Activated T-helper 2 cell treated with anti-CD3 and anti-CD28 coated beads, Interferon-gamma antibody, Interleukin-2, Interleukin-4, amounts not matched to agents 10 μg/mL and 5 μg/mL and 100 μg/mL, durations not matched to agents 14 hours and 24 hours and 36 hours (primary cell): ENCODE data around the gene FARS2. TPM values are rescaled to one million over a fixed set of nuclear protein-coding genes. Genes with fewer than 3 reads are reported as not detected.

Experiments used
- DNase-seq: peaks from one replicate; pipeline ENCODE4 v3.0.0; 2021; ENCODE audit warnings: low spot score
- H3K27ac Mint-ChIP-seq: one replicate; pipeline ENCODE4 v1.8.0; 2021; ENCODE audit warnings: mixed read lengths
- H3K27me3 Mint-ChIP-seq: one replicate; pipeline ENCODE4 v1.8.0; 2021; ENCODE audit warnings: low read depth, mixed read lengths
- H3K36me3 Mint-ChIP-seq: one replicate; pipeline ENCODE4 v1.8.0; 2021; ENCODE audit warnings: low read depth, mixed read lengths
- H3K4me1 Mint-ChIP-seq: one replicate; pipeline ENCODE4 v1.8.0; 2021; ENCODE audit warnings: low read depth, mixed read lengths
- H3K4me3 Mint-ChIP-seq: one replicate; pipeline ENCODE4 v1.8.0; 2021; ENCODE audit warnings: low read depth, mild to moderate bottlenecking, moderate library complexity, mixed read lengths
- H3K9me3 Mint-ChIP-seq: one replicate; pipeline ENCODE4 v1.8.0; 2021; ENCODE audit warnings: mixed read lengths
- intact Hi-C: fragments of 100-400 bp; cut with micrococcal nuclease; formaldehyde crosslinking; loops from one replicate; pipeline ENCODE4 v1.15.1; 2023
- total RNA-seq: library from RNA; stranded (reverse); gene quantifications from 2 replicates; pipeline ENCODE4 v1.2.3, GENCODE V29; 2022

The FARS2 gene
- total RNA-seq, 1 donor from 2014 or later = 19.7 TPM

GRCh38 chr6:5670811-5671561 lies 409.7 kb downstream of the FARS2 start:
- peaks cover 2% of the 10 kb centered on the region for H3K36me3 Mint-ChIP-seq
- peaks cover 16% of the 10 kb centered on the region for H3K4me1 Mint-ChIP-seq
- no peak overlapping the region for H3K4me3 Mint-ChIP-seq
- no peaks in the 10 kb centered on the region for H3K9me3 Mint-ChIP-seq
- no peak overlapping the region for H3K27ac Mint-ChIP-seq
- DNase-seq = no peak
- intact Hi-C loops = no loop called here
- no peaks in the 10 kb centered on the region for H3K27me3 Mint-ChIP-seq

DNA sequence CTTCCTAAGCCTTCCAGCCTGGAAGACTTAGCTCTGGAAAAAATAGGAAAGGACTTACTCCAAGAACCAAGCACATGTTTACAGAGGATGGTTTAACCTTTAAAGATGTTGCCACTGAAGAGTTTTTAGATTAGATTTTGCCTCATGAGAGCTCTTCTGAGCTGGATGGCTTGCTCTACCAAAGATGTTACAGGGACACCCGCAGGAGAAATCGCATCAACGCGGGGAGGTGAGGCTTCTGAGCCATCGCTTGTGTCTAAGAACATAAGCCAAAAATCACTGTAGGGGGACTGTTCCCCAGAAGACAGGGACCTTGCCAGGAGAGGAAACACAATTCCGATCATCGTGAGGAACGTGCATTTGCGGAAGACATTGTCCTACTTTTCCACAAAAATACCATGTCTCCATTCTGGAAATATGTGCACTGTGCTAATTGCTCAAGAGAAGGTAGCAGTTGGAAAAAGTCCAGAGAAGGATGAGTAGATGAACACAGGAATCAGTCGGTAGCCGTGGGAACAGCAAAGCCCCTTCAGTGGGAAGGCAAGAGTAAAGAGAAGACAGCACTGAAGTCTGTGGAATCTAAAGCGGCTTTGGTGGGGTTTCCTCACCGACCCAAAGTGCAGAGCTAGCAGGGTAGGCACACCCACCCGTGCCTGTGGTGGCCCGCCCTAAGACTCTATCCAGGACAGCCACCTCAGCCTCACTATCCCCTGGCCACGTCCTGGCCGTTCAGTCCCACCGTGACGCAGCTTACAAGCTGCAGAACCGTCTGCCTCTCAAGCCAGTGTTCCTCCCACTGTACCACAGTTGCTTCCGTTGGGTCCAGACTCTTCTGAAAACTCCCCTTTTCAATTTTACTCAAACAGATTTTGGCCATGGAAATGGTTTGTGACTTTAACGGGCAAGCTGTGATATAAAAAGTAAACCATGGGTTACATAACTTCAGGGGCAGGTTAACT lies 410.6 kb downstream of the FARS2 start:
- DNase-seq = no peak
- Mint-ChIP-seq H3K9me3 (no peaks in the 10 kb centered on the region), H3K27ac (no peak overlapping the region), H3K4me1 (peaks cover 14% of the 10 kb centered on the region), H3K27me3 (no peaks in the 10 kb centered on the region), H3K36me3 (peaks cover 2% of the 10 kb centered on the region), H3K4me3 (no peak overlapping the region)
- intact Hi-C loops = no loop called here

- no peaks in the 10 kb centered on the region for H3K9me3 Mint-ChIP-seq
- peaks cover 2% of the 10 kb centered on the region for H3K36me3 Mint-ChIP-seq
- no peaks in the 10 kb centered on the region for H3K27me3 Mint-ChIP-seq
- no peak overlapping the region for H3K27ac Mint-ChIP-seq
- DNase-seq = no peak
- intact Hi-C loops = no loop called here
- no peak overlapping the region for H3K4me3 Mint-ChIP-seq
- H3K4me1 Mint-ChIP-seq = peaks cover 12% of the 10 kb centered on the region
Observed at GRCh38 chr6:5672581-5673011, 411.3 kb downstream of the FARS2 start.

GRCh38 chr6:5673019-5673790 lies 411.9 kb downstream of the FARS2 start:
- intact Hi-C loops = no loop called here

DNA sequence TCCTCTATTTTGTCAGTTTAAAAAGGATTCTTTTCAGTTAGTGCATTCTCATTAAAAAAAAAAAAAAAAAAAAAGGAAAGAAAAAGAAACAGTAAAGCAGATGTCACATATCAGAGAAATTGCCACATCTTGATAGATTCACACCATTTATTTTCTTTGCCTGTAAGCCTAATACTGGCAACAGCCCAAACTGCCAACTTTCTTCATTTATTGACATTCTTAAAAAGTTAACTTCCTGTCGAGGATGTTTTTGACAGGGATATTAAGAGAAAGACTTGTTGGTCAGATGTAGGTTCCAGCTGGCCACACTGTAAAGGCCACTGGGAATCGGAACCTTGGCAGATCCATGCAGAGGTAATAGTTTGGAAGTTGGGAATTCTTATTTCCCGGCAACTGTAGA lies 412.8 kb downstream of the FARS2 start:
- intact Hi-C loops = no loop called here
- peaks cover 2% of the 10 kb centered on the region for H3K36me3 Mint-ChIP-seq
- no peaks in the 10 kb centered on the region for H3K9me3 Mint-ChIP-seq
- H3K27me3 Mint-ChIP-seq = no peaks in the 10 kb centered on the region
- peaks cover 12% of the 10 kb centered on the region for H3K4me1 Mint-ChIP-seq
- DNase-seq = no peak
- H3K27ac Mint-ChIP-seq = no peak overlapping the region
- no peak overlapping the region for H3K4me3 Mint-ChIP-seq

More at GRCh38 chr6:5673019-5673790, 411.9 kb downstream of the FARS2 start:
- Mint-ChIP-seq H3K36me3 (peaks cover 2% of the 10 kb centered on the region), H3K9me3 (no peaks in the 10 kb centered on the region), H3K4me3 (no peak overlapping the region), H3K27ac (no peak overlapping the region), H3K27me3 (no peaks in the 10 kb centered on the region), H3K4me1 (peaks cover 12% of the 10 kb centered on the region)
- no peak for DNase-seq

- intact Hi-C loops = no loop called here
- no peak overlapping the region for H3K27ac Mint-ChIP-seq
- H3K27me3 Mint-ChIP-seq = no peaks in the 10 kb centered on the region
- no peaks in the 10 kb centered on the region for H3K9me3 Mint-ChIP-seq
- no peak for DNase-seq
- H3K36me3 Mint-ChIP-seq = peaks cover 2% of the 10 kb centered on the region
- H3K4me3 Mint-ChIP-seq = no peak overlapping the region
- peaks cover 15% of the 10 kb centered on the region for H3K4me1 Mint-ChIP-seq
Observed at GRCh38 chr6:5674721-5675120, 413.4 kb downstream of the FARS2 start.

DNA sequence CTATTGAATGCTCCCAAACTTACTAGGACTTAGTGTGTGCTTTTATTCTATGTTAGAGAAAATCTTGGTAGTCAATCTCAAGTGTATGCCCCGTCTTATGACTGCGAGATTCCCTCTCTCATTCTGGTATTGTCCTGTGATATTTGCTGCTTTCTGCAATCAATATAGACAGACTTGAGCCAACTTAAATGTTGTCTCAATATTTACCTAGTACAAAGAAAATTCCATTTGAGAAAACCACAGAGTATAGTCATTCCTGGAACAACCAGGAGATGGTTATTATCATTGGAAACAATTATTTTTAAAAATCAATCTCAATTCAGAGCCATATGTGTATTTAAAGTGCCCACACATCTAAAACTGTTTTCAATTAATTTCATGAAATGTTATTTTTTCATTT lies 415.4 kb downstream of the FARS2 start:
- Mint-ChIP-seq H3K4me3 (no peak overlapping the region), H3K27ac (no peak overlapping the region), H3K27me3 (no peaks in the 10 kb centered on the region), H3K9me3 (no peaks in the 10 kb centered on the region), H3K4me1 (peaks cover 12% of the 10 kb centered on the region), H3K36me3 (no peaks in the 10 kb centered on the region)
- no peak for DNase-seq
- intact Hi-C loops = no loop called here

DNA sequence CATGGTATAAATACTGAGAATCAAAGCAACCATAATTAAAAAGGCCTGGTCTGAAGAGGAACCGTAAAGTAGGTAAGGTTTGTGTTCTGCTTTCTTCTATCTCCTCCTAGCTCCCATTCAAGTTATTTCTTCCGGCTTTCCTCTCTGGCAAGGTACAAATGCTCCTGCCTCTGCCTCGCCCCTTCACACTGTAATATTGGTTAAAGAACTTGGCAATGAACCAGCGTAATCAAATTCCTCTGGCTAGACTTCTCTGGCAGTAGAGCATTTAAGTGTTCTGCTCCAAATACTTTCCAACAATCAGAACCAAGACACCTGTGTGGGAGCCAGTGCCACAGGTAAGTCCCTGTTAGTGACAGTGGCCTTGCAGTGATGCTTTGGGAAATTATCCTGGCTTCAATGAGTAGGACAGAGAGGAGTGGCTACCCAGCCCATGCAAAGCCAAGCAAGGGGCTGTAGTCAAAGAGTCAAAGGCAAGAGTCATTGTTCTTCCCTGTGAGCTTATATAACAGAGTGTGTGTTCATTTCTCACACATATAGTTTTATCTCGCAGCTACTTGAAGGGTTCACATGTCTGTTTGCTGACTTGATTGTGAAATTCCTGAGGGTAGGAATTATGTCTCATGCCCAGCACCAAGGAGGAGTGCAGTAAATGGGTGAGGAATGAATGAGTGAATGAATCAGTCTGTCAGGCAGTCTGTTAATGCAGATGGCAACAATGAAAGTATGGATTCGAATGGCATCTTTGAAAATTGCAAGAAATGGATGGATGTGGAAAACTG lies 416.1 kb downstream of the FARS2 start:
- intact Hi-C loops = no loop called here
- no peak for DNase-seq
- H3K9me3 Mint-ChIP-seq = no peaks in the 10 kb centered on the region
- H3K27me3 Mint-ChIP-seq = no peaks in the 10 kb centered on the region
- H3K36me3 Mint-ChIP-seq = no peaks in the 10 kb centered on the region
- H3K4me1 Mint-ChIP-seq = peaks cover 10% of the 10 kb centered on the region
- H3K4me3 Mint-ChIP-seq = no peak overlapping the region
- no peak overlapping the region for H3K27ac Mint-ChIP-seq

GRCh38 chr6:5679270-5679669 lies 418.0 kb downstream of the FARS2 start:
- H3K4me3 Mint-ChIP-seq = no peak overlapping the region
- no peaks in the 10 kb centered on the region for H3K27me3 Mint-ChIP-seq
- H3K36me3 Mint-ChIP-seq = no peaks in the 10 kb centered on the region
- H3K9me3 Mint-ChIP-seq = peaks cover under 1% of the 10 kb centered on the region
- peaks cover 10% of the 10 kb centered on the region for H3K4me1 Mint-ChIP-seq
- intact Hi-C loops = no loop called here
- DNase-seq = no peak
- no peak overlapping the region for H3K27ac Mint-ChIP-seq

DNA sequence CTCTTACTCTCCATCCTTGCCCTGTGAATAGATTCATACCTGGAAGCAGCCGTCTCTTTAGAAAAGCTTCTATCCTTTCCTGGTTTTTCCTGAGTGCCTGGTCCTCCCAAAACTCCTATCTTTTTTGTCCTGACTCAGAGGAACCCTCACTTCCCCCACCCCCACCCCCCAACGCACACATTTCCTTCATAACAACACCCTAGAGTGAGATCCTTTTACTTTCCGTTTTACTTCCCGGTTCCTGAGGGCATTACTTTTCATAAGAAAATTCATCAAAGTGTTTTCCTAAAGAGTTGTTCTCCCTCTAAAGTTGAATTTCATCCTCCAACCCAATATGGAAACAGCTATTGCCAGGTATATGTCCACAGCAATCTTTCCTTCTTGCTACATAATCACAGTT lies 418.4 kb downstream of the FARS2 start:
- H3K36me3 Mint-ChIP-seq = no peaks in the 10 kb centered on the region
- intact Hi-C loops = no loop called here

GRCh38 chr6:5680095-5680494 lies 418.8 kb downstream of the FARS2 start:
- no peak overlapping the region for H3K27ac Mint-ChIP-seq

More for the DNA sequence above, 418.4 kb downstream of the FARS2 start:
- Mint-ChIP-seq H3K27ac (no peak overlapping the region), H3K4me3 (no peak overlapping the region), H3K27me3 (no peaks in the 10 kb centered on the region), H3K9me3 (peaks cover 4% of the 10 kb centered on the region), H3K4me1 (peaks cover 10% of the 10 kb centered on the region)
- DNase-seq = no peak

DNA sequence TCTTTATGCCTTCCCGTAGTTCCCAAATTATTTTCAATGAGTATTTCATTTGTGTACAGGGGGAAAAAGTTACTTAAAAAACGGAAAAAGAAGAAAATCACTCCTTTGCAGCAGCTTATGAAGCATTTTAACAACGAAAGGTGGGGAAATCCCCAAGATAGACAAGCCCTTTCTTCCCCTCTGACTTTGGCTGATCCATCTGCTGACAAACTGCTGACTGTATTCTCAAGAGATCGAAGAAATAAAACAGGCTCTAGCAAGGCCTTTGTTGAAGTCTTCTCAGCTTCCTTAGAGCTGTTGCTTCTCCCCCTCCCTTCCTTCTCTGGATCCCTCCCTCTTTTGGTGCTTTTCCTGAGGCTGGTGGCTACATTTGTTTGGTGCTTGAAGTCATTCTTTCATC lies 420.2 kb downstream of the FARS2 start:
- intact Hi-C loops = no loop called here
- no peak for DNase-seq
- Mint-ChIP-seq H3K27me3 (no peaks in the 10 kb centered on the region), H3K9me3 (peaks cover 5% of the 10 kb centered on the region), H3K4me1 (peaks cover 10% of the 10 kb centered on the region), H3K27ac (no peak overlapping the region), H3K36me3 (no peaks in the 10 kb centered on the region), H3K4me3 (no peak overlapping the region)

More at GRCh38 chr6:5680095-5680494, 418.8 kb downstream of the FARS2 start:
- intact Hi-C loops = no loop called here
- Mint-ChIP-seq H3K36me3 (no peaks in the 10 kb centered on the region), H3K4me1 (peaks cover 10% of the 10 kb centered on the region), H3K27me3 (no peaks in the 10 kb centered on the region), H3K4me3 (no peak overlapping the region), H3K9me3 (peaks cover 5% of the 10 kb centered on the region)
- DNase-seq = no peak
